ENCODE measurements around the gene KDM4F.

KDM4F gene

DNA sequence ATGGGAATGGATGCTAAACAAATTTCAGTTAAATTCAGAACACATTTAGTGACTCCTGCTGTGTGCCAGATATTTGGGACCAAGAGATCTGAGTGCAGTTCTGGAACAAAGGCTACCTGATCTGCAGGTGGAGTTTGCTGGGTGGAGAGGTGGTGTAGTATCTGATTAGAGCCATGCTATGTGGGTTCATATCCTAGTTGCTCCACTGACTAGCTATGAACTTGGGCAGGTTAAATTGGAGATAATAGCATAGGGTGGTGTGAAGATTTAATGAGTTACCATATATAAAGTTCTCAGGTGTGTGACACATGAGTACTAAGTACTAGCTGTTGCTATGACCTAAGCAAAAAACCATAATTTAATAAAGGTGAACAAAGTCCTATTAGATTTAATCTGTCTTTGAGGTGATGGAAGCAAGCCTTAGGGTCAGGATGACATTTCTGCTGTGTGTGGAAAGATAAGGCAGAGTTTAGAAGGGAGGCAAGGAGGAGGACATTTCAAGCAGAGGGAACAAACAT, 42.5 kb downstream of the KDM4F start:
- DNase-seq (ENCODE audit: low read depth in 2 of 2): no peak

DNA sequence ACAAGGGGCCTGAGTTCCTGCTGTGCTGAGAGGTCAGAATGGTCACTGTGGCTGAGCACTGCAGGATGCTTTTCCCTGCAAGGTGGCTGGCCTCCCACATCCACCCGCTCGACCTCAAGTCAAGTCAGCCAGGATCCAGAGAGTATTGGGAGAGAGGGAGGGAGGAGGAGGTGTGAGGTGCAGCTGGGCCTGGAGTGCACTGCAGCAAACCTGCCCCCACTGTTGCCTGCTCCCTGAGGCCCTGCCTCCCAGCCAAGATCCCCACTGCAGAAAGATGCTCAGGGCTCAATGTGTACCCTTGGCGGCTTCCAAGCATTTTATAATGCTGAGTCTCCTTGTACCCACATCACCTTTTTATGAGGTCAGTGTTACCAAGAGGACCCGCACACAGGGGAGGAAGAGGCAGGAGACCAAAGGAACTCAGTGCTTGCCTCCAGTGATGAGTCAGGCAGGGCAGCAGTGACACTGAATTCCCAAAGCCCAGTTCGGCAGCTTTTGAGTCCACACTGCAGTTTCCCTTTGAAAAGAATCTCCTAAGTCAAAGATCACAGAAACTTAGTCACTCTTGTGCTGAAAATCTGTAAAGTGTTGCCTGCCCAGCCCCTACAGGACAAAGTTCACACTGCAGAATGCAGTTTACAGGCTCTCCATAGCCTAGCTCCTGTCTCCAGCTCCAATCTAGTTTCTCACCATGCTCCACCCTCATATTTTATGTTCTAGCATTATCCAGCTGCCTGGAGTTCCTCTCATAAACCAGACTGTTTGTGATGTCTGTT, 43.5 kb downstream of the KDM4F start:
- no peak for DNase-seq (ENCODE audit: low read depth in 2 of 2)

GRCh38 chr11:95093548-95093947, 44.3 kb downstream of the KDM4F start:
- DNase-seq (ENCODE audit: low read depth in 2 of 2): no peak

GRCh38 chr11:95095858-95096587, 46.8 kb downstream of the KDM4F start:
- no peak for DNase-seq (ENCODE audit: low read depth in 2 of 2)

DNA sequence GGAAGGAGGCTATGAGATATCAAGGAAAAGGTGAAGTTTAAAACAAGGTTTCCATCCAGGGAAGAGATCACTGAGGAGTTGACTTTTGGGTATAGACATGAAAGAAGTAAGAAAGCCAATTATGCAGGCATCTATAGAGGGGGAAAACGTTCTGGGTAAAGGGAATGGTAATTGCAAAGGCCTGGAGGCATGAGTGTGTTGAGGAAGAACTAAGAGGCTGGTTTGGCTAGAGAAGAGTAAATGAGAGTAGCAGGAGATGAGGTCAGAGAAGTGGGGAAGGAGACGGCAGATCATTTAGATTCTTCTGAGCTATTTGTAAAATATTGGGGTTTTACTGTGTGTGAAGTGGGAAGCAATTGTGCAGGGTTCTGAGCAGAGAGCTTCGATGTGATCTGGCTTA, 48.0 kb downstream of the KDM4F start:
- DNase-seq (ENCODE audit: low read depth in 2 of 2): no peak

DNA sequence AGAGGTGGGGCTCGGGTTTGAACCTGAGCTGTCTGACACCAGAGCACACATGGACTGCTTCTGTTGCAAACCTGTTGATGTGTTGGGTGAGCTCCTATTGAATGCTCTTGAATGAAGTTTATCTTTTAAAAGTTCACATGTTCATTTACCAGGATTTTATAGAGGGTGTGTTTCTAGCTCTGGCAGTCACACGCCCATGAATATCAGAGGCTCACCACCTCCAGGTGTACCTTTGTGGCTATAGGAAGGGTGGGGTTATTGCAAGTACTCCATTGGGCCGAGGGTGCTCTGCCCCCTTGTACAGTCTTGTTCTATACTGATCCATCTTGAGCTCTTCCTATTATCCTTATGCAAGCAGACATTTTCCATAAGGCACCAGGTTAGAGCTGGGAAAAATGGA, 49.6 kb downstream of the KDM4F start:
- DNase-seq (ENCODE audit: low read depth in 2 of 2): no peak

GRCh38 chr11:95100191-95100648, 51.0 kb downstream of the KDM4F start:
- no peak for DNase-seq (ENCODE audit: low read depth in 2 of 2)
